Measurements from ENCODE around the gene RSBN1L. TPM values are rescaled to one million over a fixed set of nuclear protein-coding genes. Genes with fewer than 3 reads are reported as not detected.
"Not testable (repeated sequence)": the region's sequence is repeated elsewhere in the genome, so short reads cannot be mapped to it uniquely, and the experiment has no call there.

The RSBN1L gene
- total RNA-seq, 1 experiment from 2014 or later: 18.0 TPM

- Histone ChIP-seq H3K9me3 (ENCODE audit: control insufficient read depth, insufficient read depth, low read depth, low read length) (no peaks in the 10 kb centered on the region), H3K4me1 (ENCODE audit: control insufficient read depth, insufficient read depth, low read length) (no peaks in the 10 kb centered on the region), H3K4me3 (ENCODE audit: low read depth in 2 of 2, low read length in 2 of 2) (no peak overlapping the region), H3K27ac (ENCODE audit: low read length) (no peak overlapping the region), H3K36me3 (ENCODE audit: control insufficient read depth, insufficient read depth, low read length) (no peaks in the 10 kb centered on the region), H3K27me3 (ENCODE audit: control insufficient read depth, insufficient read depth, low read length) (no peaks in the 10 kb centered on the region)
- no TSS peak for BruUV-seq (replicated peaks)
- intact Hi-C loops (cut with micrococcal nuclease; ENCODE audit: unreplicated experiment): no loop called here
- ATAC-seq (no peak), DNase-seq (ENCODE audit: low read depth, low spot score) (no peak)
- in situ Hi-C loops (cut with HindIII; ENCODE audit: low pct_unique_long_range_greater_than_20kb, low sequenced_read_pairs): no loop called here
- POLR2A ChIA-PET: interaction anchor here (0.7 kb wide), 1 partner anchor 40 kb away, joined by 16 read pairs; no protein-coding TSS in a partner anchor
- TF ChIP-seq POLR2AphosphoS5 (IDR thresholded peaks at IDR 0.05; ENCODE audit: low read depth, low read length) (no peak), SIN3A (IDR thresholded peaks at IDR 0.05; ENCODE audit: borderline replicate concordance, insufficient read depth, low read depth, low read length) (no peak), CTCF (IDR thresholded peaks at IDR 0.05) (no peak), TCF7L2 (IDR thresholded peaks at IDR 0.05; ENCODE audit: low read depth, low read length) (no peak)
- TF ChIP-seq, protein P1, sequence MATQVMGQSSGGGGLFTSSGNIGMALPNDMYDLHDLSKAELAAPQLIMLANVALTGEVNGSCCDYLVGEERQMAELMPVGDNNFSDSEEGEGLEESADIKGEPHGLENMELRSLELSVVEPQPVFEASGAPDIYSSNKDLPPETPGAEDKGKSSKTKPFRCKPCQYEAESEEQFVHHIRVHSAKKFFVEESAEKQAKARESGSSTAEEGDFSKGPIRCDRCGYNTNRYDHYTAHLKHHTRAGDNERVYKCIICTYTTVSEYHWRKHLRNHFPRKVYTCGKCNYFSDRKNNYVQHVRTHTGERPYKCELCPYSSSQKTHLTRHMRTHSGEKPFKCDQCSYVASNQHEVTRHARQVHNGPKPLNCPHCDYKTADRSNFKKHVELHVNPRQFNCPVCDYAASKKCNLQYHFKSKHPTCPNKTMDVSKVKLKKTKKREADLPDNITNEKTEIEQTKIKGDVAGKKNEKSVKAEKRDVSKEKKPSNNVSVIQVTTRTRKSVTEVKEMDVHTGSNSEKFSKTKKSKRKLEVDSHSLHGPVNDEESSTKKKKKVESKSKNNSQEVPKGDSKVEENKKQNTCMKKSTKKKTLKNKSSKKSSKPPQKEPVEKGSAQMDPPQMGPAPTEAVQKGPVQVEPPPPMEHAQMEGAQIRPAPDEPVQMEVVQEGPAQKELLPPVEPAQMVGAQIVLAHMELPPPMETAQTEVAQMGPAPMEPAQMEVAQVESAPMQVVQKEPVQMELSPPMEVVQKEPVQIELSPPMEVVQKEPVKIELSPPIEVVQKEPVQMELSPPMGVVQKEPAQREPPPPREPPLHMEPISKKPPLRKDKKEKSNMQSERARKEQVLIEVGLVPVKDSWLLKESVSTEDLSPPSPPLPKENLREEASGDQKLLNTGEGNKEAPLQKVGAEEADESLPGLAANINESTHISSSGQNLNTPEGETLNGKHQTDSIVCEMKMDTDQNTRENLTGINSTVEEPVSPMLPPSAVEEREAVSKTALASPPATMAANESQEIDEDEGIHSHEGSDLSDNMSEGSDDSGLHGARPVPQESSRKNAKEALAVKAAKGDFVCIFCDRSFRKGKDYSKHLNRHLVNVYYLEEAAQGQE (IDR thresholded peaks at IDR 0.05; ENCODE audit: insufficient read depth in 1 of 2, low read depth in 2 of 2, low read length in 1 of 2): no peak
- CTCF ChIA-PET: no interaction called here
Measured at GRCh38 chr7:77714195-77714594, 17.9 kb downstream of the RSBN1L start.

DNA sequence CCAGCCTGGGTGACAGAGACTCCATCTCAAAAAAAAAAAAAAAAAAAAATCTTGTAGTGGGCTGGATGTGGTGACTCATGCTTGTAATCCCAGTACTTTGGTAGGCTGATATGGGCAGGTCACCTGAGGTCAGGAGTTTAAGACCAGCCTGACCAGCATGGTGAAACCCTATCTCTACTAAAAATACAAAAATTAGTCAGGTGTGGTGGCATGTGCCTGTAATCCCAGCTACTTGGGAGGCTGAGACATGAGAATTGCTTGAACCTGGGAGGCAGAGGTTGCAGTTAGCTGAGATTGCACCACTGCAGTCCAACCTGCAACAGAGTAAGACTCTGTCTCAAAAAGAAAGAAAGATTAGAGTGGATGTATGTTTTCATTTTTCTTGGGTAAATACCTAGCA is 18.7 kb downstream of the RSBN1L start:
- ATAC-seq; DNase-seq (ENCODE audit: low read depth, low spot score); CTCF ChIA-PET: not testable (repeated sequence)

DNA sequence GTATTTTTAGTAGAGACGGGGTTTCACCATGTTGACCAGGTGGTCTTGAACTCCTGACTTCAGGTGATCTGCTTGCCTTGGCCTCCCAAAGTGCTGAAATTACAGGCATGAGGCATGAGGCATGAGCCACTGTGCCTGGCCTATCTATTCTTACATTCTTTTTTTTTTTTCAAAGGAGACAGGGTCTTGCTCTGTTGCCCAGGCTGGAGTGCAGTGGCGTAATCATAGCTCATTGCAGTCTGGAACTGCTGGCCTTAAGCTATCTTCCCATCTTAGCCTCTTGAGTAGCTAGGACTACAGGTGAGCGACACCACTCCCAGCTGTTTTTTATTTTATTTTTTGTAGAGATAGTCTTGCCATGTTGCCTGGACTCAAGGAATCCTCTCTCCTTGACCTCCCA is 20.5 kb downstream of the RSBN1L start:
- ATAC-seq (no peak), DNase-seq (ENCODE audit: low read depth, low spot score) (no peak)
- TF ChIP-seq SIN3A (IDR thresholded peaks at IDR 0.05; ENCODE audit: borderline replicate concordance, insufficient read depth, low read depth, low read length): no peak
- TF ChIP-seq CTCF (IDR thresholded peaks at IDR 0.05): no peak
- no peak for TF ChIP-seq POLR2AphosphoS5 (IDR thresholded peaks at IDR 0.05; ENCODE audit: low read depth, low read length)
- TF ChIP-seq, protein P1 (IDR thresholded peaks at IDR 0.05; ENCODE audit: insufficient read depth in 1 of 2, low read depth in 2 of 2, low read length in 1 of 2): no peak
- TF ChIP-seq TCF7L2 (IDR thresholded peaks at IDR 0.05; ENCODE audit: low read depth, low read length): no peak
- ChIA-PET CTCF (no interaction called here), POLR2A (no interaction called here)
- in situ Hi-C loops (cut with HindIII; ENCODE audit: low pct_unique_long_range_greater_than_20kb, low sequenced_read_pairs) (no loop called here), intact Hi-C loops (cut with micrococcal nuclease; ENCODE audit: unreplicated experiment) (no loop called here)
- no peak overlapping the region for H3K4me3 ChIP-seq (ENCODE audit: low read depth in 2 of 2, low read length in 2 of 2)
- no TSS peak for BruUV-seq (replicated peaks)
- H3K27me3 ChIP-seq (ENCODE audit: control insufficient read depth, insufficient read depth, low read length): no peaks in the 10 kb centered on the region
- H3K9me3 ChIP-seq (ENCODE audit: control insufficient read depth, insufficient read depth, low read depth, low read length): no peaks in the 10 kb centered on the region
- no peaks in the 10 kb centered on the region for H3K4me1 ChIP-seq (ENCODE audit: control insufficient read depth, insufficient read depth, low read length)
- no peak overlapping the region for H3K27ac ChIP-seq (ENCODE audit: low read length)
- H3K36me3 ChIP-seq (ENCODE audit: control insufficient read depth, insufficient read depth, low read length): no peaks in the 10 kb centered on the region

More for the DNA sequence above, 18.7 kb downstream of the RSBN1L start:
- POLR2A ChIA-PET: interaction anchor here (0.7 kb wide), 1 partner anchor 40 kb away, joined by 16 read pairs; no protein-coding TSS in a partner anchor
- H3K27ac ChIP-seq (ENCODE audit: low read length); H3K36me3 ChIP-seq (ENCODE audit: control insufficient read depth, insufficient read depth, low read length); BruUV-seq (replicated peaks); intact Hi-C loops (cut with micrococcal nuclease; ENCODE audit: unreplicated experiment); in situ Hi-C loops (cut with HindIII; ENCODE audit: low pct_unique_long_range_greater_than_20kb, low sequenced_read_pairs); H3K27me3 ChIP-seq (ENCODE audit: control insufficient read depth, insufficient read depth, low read length); H3K4me1 ChIP-seq (ENCODE audit: control insufficient read depth, insufficient read depth, low read length); H3K9me3 ChIP-seq (ENCODE audit: control insufficient read depth, insufficient read depth, low read depth, low read length); H3K4me3 ChIP-seq (ENCODE audit: low read depth in 2 of 2, low read length in 2 of 2): not testable (repeated sequence)

- H3K9me3 ChIP-seq (ENCODE audit: control insufficient read depth, insufficient read depth, low read depth, low read length); DNase-seq (ENCODE audit: low read depth, low spot score); in situ Hi-C loops (cut with HindIII; ENCODE audit: low pct_unique_long_range_greater_than_20kb, low sequenced_read_pairs); H3K27me3 ChIP-seq (ENCODE audit: control insufficient read depth, insufficient read depth, low read length); H3K4me3 ChIP-seq (ENCODE audit: low read depth in 2 of 2, low read length in 2 of 2); ATAC-seq; BruUV-seq (replicated peaks); CTCF ChIA-PET; intact Hi-C loops (cut with micrococcal nuclease; ENCODE audit: unreplicated experiment); POLR2A ChIA-PET; H3K36me3 ChIP-seq (ENCODE audit: control insufficient read depth, insufficient read depth, low read length); H3K27ac ChIP-seq (ENCODE audit: low read length); H3K4me1 ChIP-seq (ENCODE audit: control insufficient read depth, insufficient read depth, low read length): not testable (repeated sequence)
Measured at GRCh38 chr7:77717566-77717965, 21.3 kb downstream of the RSBN1L start.

Data from Panc1 (cell line).